Measurements from ENCODE around the gene LPCAT4.

The LPCAT4 gene

DNA sequence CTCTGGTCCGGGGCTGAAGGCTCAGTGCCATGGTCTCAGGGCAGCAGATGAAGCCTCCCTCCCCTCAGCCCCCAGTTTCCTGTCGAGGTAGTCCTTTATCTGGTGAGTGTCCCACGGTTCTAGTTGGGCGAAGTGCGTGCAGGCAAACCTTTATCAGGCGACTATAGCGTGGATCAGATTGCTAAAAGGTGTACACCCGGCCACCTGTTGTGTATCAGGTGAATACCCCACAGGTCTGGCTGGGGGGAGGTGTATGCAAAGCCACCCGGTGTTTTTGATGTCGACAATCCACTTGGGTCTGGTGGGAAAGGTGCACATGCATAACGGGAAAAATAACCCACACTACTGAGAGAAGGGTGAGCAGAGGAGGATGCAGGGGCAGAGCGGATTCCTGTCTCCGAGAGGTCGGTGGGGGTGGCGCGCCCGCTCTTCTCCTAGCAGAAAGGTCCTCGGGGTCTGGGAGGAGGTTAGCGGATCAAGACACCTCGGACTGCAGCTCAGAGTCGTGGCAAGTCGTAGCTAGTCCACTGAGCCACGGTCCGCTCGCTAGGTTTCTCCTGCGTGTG, 29.9 kb downstream of the LPCAT4 start:
- DNase-seq (ENCODE audit: low read depth in 2 of 3, low spot score in 2 of 3) = peak in 1 of 3 experiments; percentile 26

DNA sequence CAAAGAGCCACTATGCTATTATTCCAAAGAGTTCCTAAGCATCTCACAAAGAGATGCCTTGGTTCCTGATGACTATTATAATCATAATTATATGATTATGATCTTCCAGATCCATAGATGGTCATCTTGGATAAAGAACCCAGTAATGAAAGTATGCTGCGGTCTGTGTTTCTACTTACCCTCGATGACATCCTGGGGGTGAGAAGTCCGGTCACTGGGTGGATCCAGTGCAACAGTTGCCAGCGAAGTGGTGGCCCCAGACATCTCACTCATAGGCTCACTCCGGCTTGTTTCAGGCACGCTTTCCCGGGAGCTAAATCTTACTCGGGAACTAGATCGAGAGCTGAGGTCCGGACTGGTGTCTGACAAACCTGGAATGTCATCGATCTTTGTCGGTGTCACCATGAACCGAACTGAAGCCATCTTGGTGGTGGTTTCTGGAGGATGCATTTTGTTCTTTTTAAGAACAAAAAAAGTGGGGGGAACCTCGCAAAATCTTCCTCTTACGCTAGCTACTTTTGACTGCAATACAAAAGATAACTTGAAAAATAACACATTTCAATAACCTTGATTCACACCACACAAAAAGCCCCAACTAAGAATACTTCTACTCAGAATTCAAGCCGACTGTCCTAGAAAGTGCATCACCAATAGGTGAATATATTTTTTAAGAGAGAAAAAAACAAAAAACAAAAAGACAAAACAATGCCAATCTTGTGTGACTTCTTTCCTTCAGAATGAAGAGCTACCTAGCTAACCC, 30.6 kb downstream of the LPCAT4 start:
- no peak for DNase-seq (ENCODE audit: low read depth in 2 of 3, low spot score in 2 of 3)

DNA sequence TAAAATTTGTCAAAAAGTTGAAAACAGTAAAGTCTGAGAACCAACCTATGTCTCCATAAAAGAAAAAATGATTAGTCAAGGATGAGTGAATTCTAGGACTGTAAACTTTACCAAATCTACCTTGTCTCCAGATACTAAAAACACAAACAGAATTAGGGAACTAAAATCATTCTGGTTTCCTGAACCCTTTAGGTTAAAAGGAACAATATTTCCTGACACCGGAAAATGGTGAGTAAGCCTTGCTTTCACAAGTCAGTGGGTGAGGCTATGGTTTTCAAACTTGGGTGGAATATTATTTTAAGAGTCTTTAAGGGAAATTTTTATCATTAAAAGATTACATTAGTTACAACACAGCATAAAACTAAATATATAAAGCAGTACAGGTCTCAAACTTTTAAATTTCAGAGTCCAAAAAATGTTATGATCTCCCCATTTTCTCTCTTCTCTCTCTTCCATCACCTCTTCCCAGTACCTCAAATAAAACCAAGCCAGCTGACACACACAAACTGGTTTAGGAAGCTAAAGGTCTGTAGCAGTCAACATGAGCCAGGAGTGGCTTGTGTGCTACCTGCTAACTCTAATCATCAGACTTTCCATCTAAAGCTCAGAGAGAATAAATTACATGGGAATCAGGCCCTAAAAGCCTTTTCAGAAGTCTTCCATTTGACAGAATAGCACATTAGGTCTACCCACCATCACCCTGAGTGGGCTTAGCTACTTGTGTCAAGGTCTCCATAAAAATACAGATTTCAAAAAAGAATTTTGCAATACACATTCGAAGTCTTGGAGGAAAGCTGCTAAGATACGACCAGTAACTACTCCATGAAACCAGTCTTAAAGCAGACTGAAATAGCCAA, 31.6 kb downstream of the LPCAT4 start:
- no peak for DNase-seq (ENCODE audit: low read depth in 2 of 3, low spot score in 2 of 3)

DNA sequence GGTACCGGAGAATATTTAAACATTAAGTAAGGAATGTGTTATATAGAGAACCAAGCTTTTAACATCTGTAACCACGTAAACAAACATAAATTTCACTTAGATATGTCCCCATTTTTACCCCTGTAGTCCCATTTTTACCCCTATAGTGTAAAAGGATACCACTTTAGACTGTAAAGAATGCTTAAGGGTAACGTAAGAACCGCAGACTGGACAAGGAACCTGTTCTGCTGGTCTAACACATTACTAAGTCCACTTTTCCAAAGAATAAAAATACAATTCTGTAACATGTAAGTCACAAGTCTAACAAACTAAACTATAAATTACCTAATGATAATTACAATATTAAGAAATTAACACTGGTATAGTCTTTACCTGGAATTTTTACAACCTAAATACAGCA, 32.3 kb downstream of the LPCAT4 start:
- DNase-seq (ENCODE audit: low read depth in 2 of 3, low spot score in 2 of 3) = no peak

DNA sequence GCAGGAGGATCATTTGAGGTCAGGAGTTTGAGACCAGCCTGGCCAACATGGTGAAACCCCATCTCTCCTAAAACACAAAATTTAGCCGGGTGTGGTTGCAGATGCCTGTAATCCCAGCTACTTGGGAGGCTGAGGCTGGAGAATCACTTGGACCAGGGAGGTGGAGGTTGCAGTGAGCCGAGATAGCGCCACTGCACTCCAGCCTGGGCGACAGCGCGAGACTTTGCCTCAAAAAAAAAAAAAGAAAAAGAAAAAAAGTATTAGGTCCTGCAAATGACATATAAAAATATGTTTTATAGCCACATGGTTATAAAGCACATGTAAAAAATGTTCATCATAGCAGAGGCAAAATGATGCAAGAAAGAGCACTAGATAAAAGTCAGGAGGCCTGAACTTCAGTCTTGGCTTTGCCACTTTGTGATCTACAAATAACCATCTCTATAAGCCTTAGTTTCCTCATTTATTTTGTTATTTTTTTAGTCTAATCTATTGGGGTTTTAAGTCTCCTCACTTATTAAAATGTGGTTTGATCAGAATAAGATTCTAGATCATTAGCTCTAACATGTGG, 34.4 kb downstream of the LPCAT4 start:
- DNase-seq (ENCODE audit: low read depth in 2 of 3, low spot score in 2 of 3) = no peak

DNA sequence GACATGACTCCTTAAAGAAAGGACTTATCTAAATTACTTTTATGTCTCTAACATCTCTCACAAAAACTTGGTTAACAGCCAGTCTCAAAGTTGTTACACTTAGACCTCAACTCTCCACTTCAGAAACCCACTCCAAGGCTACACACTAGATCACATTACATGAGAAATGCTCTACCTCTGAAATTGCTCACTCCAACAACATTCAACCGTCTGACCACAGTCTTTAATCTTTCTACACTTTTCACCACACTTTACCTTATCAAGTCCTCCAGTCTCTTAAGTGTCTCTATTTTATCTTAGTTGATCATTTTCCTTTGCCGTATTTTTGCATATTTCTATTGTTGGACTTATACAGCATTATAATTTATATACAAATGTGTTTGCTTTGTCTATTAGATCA, 35.2 kb downstream of the LPCAT4 start:
- no peak for DNase-seq (ENCODE audit: low read depth in 2 of 3, low spot score in 2 of 3)

DNA sequence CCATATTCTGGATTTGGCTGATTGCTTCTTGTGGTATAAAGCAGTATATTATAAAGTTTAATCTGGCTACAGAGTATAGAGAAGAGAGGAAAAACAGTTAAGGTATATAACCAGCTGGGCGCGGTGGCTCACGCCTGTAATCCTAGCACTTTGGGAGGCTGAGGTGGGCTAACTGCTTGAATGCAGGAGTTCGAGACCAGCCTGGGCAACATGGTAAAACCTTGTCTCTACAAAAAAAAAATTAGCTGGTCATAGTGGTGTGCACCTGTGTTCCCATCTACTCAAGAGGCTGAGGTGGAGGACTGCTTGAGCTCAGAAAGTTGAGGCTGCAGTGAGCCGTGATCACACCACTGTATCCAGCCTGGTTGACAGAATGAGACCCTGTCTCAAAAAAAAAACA, 36.7 kb downstream of the LPCAT4 start:
- no peak for DNase-seq (ENCODE audit: low read depth in 2 of 3, low spot score in 2 of 3)

DNA sequence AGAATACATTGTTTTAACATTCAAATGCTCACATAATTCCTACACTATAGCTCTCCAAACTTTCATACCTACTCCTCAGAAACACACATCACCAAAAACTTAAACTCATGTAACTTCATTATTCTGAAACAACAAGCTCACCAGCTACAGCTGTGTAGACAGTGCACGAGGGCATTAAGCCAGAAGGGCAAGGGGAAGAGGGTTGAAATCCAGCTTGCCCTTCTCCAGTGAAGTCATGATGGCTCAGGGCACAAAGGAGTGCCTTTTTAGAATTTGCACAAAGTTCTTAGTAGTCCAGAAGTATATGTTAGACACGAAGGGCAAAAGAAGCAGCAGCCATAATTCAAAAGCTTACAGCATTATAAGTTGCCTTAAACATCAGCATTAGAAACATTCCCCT, 38.0 kb downstream of the LPCAT4 start:
- no peak for DNase-seq (ENCODE audit: low read depth in 2 of 3, low spot score in 2 of 3)

DNA sequence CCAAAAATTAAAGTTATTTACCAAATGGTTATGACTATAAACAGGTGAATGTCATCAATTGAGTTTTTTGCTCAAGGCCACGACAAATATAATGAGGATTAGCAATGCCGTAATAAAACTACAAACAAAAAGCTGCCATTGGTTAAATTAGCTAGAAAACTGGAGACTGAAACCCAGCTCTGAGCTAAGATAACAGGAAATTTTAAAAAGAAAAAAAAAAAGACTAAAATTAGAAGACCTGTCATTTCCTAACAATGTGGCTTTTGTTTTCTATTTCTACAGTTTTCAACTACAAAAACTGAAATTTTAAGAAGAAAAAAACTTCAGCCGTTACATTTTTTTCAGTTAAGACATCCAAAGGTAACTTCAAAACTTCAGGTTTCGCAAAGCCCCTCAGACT, 39.1 kb downstream of the LPCAT4 start:
- DNase-seq (ENCODE audit: low read depth in 2 of 3, low spot score in 2 of 3) = no peak

DNA sequence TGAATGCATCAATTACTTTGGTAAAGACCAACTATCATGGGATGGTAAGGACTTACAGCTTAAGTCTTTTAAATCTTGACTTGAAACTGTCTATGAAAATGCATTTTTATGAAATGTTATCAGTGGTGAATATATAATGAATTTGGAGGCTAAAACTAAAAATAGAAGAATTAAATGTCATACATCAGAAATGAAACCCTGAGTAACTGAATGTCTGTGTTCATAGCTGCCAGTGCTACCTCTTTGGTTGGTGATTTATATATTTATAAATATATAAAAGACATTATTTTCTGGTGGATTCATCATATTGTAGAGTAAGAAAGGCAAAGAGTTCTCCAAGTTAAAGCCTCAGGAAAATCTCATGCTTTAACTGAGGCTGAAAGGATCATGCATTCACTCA, 41.6 kb downstream of the LPCAT4 start:
- no peak for DNase-seq (ENCODE audit: low read depth in 2 of 3, low spot score in 2 of 3)

DNA sequence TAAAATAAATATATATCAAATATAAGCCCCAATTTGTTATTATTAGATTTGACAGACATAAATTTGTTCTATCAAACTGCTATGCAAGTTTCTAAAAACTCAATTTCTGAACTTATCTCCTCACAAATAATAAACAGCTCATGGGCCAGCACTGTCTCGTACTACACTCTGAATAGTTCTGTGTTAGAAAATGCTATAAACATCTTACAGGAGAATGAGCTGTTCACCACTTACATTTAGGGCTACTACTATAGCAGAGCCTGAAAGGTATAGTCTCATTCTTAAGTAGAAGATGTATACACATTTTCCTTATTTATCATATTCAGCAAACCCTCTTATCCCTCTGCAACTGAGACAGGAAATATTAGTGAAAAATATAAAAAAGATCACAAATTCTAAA, 42.1 kb downstream of the LPCAT4 start:
- no peak for DNase-seq (ENCODE audit: low read depth in 2 of 3, low spot score in 2 of 3)

DNA sequence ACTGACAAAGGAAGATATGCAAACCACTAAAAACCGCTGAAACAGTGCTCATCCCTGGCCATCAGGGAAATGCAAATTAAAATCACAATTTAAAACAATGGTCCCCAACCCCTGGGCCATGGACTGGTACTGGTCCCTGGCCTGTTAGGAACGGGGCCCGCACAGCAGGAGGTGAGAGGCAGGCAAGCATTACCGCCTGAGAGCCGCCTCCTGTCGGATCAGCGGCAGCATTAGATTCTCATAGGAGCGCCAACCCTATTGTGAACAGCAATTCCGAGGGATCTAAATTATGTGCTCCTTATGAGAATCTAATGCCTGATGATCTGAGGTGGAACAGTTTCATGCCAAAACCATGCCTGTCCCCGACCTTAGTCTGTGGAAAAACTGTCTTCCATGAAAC, 43.8 kb downstream of the LPCAT4 start:
- no peak for DNase-seq (ENCODE audit: low read depth in 2 of 3, low spot score in 2 of 3)

DNA sequence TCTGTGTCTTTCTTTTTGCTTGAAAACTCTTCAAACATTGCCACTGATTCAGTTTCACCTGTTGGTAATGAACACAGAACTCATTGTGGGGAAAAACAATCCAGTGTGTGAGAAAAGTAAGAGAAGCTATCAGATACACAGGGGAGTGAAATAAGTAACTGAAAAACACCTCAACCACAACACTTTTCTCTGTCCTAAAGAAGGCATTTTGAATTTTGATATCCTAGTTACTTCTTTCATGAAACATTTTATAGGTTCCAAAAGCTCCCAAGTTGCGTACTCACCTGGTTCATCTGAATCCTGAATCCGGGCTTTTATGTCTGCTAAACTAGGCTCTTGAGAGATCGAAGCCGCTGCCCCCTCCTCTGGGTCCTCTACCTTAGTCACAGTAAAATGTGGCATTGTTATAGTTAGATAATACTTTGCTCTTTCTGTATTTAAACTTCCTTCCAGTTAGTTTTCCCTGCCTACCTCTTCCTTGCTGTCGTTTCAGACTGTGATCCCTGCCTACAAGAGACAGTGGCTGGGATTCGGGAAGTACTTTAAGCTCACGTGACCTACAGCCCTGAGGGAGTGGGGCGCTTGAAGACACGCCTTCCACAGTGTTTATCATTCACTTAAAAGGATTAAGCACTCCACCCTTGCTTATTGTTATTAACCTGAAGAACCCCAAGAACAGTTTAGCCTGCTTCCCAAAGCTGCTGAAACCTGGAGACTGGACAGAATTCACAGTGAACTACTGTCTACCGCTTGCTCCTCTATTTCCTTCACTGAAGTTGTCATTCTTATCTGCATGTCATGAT, 48.5 kb downstream of the LPCAT4 start:
- no peak for DNase-seq (ENCODE audit: low read depth in 2 of 3, low spot score in 2 of 3)

DNA sequence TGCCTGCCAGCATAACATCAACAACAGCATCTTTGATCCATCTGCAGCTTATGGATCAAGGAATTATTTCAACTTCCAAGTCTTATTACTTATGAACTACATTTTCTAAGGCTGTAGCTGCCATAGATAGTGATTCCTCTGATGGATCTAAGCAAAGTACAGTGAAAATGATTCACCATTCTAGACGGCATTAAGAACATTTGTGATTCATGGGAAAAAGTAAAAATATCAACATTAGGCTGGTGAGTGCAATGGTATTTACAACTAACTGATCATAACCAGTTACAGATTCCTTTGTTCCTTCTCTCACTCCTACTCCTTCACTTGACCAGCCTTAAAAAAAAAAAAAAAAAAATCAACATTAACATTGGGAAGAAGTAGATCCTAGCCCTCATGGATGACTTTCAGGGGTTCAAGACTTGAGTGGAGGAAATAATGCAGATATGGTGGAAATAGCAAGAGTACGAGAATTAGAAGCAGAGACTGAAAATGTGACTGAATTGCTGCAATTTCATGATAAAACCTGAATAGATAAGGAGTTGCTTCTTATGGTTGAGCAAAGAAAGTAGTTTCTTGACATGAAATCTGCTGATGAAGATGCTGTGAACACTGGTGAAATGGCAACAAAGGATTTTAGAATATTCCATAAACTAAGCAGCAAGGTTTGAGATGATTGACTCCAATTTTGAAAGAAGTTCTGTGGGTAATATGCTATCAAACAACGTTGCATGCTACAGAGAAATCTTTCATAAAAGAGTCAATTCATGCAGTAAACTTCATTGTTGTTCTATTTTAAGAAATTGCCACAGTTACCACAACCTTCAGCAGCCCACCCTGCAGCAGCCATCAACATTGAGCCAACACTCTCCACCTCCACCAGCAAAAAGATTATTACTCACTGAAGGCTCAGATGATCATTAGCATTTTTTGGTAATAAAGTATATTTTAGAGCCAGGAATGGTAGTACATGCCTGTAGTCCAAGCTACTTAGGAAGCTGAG, 52.2 kb downstream of the LPCAT4 start:
- DNase-seq (ENCODE audit: low read depth in 2 of 3, low spot score in 2 of 3) = no peak

DNA sequence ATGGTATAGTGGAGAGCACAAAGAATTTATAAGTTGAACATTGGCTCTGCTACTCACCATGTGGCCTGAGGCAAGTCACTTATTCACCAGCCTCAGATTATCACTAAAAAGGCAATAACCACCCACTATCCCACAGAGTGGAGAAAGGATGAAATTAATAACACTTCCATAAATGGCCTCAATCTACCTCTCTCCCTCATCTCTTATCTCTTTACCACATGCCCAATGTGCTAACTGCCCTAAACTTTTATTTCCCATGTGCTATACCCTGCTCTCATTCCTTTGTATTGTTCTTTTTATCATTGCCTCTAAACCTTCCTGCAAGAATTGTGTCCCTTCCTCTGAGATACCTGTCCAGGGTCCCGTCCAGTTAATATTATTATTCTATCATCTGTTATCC, 55.4 kb downstream of the LPCAT4 start:
- no peak for DNase-seq (ENCODE audit: low read depth in 2 of 3, low spot score in 2 of 3)
